ENCODE measurements around the gene ATXN7L3.

DNA sequence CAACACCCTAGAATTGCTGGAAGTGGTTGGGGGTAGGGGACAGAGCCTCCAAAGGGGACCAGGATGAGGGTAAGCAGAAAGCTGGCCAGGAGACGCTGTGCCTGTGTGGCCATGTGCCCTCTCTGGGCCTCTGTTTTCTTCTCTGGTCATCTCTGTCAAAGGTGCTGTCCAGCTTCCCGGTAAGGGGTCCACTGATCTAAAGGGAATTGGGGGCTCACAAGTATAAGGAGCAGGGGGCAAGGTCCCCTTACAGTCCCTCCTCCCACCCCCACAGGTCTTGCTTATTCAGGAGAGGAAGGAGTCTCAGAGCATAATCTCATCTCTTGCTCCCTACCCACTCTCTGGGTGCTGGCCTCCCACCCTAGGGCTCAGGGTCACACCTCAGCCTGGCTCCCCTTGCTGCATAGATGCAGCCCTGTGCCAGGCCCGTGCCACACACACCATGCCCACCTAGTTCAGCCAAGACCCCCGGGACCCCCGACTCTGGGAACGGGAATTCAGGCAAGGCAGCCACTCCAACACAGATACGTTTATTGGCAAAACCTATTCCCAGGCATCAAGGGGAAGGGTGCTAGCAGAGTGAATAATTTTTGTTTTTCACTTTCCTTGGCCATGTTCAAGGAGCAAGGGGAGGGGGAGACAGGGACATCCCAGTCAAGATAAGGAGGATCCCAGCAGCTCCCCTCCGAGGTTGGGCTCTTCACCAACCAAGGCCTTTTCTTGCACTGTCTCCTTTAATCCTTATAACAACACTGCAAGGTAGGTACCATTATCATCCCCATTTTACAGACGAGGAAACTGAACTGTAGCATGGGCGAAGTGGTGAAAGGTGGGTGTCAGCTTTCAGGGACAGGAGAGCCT lies 48.4 kb upstream of the ATXN7L3 start:
- TF ChIP-seq, protein P1, sequence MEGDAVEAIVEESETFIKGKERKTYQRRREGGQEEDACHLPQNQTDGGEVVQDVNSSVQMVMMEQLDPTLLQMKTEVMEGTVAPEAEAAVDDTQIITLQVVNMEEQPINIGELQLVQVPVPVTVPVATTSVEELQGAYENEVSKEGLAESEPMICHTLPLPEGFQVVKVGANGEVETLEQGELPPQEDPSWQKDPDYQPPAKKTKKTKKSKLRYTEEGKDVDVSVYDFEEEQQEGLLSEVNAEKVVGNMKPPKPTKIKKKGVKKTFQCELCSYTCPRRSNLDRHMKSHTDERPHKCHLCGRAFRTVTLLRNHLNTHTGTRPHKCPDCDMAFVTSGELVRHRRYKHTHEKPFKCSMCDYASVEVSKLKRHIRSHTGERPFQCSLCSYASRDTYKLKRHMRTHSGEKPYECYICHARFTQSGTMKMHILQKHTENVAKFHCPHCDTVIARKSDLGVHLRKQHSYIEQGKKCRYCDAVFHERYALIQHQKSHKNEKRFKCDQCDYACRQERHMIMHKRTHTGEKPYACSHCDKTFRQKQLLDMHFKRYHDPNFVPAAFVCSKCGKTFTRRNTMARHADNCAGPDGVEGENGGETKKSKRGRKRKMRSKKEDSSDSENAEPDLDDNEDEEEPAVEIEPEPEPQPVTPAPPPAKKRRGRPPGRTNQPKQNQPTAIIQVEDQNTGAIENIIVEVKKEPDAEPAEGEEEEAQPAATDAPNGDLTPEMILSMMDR (IDR thresholded peaks at IDR 0.05): no peak
- TF ChIP-seq POLR2A (IDR thresholded peaks at IDR 0.05): no peak
- no peak for TF ChIP-seq POLR2AphosphoS5 (IDR thresholded peaks at IDR 0.05)
